ENCODE results near the gene FCSK. TPM values are rescaled to one million over a fixed set of nuclear protein-coding genes. Genes with fewer than 3 reads are reported as not detected.

FCSK gene
- total and polyA plus RNA-seq, 7 donors: 4.9 to 11.0 (median 8.0) TPM

GRCh38 chr16:70432356-70432722, 22.1 kb upstream of the FCSK start:
- intact Hi-C loops (cut with DNase I): loop anchor here in 1 of 2 donors (5.0 kb wide), 2 partner anchors 35 to 40 kb away; no protein-coding TSS in a partner anchor
- Histone ChIP-seq H3K27me3 (ENCODE audit: insufficient read depth in 3 of 3, low read length in 2 of 3) (no peaks in the 10 kb centered on the region), H3K4me1 (peaks cover 90% of the 10 kb centered on the region), H3K4me3 (no peak overlapping the region), H3K27ac (peak overlapping the region; percentile 63), H3K9me3 (no peaks in the 10 kb centered on the region), H3K36me3 (ENCODE audit: insufficient read depth in 1 of 2, low read depth in 1 of 2) (no peaks in the 10 kb centered on the region)
- TF ChIP-seq, protein P1, sequence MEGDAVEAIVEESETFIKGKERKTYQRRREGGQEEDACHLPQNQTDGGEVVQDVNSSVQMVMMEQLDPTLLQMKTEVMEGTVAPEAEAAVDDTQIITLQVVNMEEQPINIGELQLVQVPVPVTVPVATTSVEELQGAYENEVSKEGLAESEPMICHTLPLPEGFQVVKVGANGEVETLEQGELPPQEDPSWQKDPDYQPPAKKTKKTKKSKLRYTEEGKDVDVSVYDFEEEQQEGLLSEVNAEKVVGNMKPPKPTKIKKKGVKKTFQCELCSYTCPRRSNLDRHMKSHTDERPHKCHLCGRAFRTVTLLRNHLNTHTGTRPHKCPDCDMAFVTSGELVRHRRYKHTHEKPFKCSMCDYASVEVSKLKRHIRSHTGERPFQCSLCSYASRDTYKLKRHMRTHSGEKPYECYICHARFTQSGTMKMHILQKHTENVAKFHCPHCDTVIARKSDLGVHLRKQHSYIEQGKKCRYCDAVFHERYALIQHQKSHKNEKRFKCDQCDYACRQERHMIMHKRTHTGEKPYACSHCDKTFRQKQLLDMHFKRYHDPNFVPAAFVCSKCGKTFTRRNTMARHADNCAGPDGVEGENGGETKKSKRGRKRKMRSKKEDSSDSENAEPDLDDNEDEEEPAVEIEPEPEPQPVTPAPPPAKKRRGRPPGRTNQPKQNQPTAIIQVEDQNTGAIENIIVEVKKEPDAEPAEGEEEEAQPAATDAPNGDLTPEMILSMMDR (IDR thresholded peaks at IDR 0.05): no peak
- ATAC-seq (no peak), DNase-seq (no peak)
- WGBS, 3 donors: 31 to 37% (median 35%) methylated on average over 3 of the region's 3 CpGs

DNA sequence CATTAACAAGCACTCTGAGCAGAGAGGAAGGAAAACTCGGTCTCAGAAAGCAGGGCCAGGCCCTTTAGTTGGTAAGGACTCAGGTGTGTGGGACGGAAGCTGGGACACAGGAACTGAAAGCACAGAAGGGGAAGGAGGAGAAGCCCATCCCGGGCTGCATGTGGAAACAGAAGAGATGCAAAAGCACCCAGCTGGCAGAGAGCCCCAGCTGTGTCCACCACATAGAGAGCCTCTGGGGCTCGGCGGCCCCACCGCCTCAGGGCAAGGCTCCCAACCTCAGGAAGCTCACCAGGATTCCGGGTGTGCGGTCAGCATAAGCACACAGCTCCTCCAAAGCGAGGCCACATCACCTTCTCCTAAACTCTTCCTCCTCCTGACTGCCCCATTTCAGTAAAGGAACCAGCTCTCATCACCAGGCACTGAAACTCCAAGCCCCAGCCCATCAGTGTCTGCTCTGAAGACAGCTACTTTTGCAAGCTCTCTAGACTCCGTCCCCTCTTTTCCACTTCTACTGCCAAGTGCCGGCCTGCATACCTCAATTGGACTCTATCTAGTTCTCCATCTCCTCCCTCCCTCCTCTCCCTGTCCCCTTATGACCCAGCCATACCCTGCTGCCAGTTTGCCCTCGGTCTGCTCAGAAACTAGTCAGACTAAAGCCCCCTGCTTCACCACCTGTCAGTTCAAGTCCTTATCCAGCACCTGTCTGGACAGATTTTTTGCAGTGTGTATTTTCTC, 21.5 kb upstream of the FCSK start:
- H3K4me1 ChIP-seq: peaks cover 89% of the 10 kb centered on the region
- DNase-seq: no peak
- H3K9me3 ChIP-seq: no peaks in the 10 kb centered on the region
- no peak for ATAC-seq
- WGBS, 3 donors: 28 to 31% (median 30%) methylated on average over 12 of the region's 12 CpGs
- H3K4me3 ChIP-seq: peak overlapping the region; percentile 2
- intact Hi-C loops (cut with DNase I): loop anchor here in 1 of 2 donors (5.0 kb wide), 2 partner anchors 34 to 41 kb away; no protein-coding TSS in a partner anchor
- TF ChIP-seq, protein P1 (IDR thresholded peaks at IDR 0.05): no peak
- no peaks in the 10 kb centered on the region for H3K36me3 ChIP-seq (ENCODE audit: insufficient read depth in 1 of 2, low read depth in 1 of 2)
- H3K27ac ChIP-seq: peak overlapping the region; percentile 63
- no peaks in the 10 kb centered on the region for H3K27me3 ChIP-seq (ENCODE audit: insufficient read depth in 3 of 3, low read length in 2 of 3)

GRCh38 chr16:70433458-70434103, 20.8 kb upstream of the FCSK start:
- Histone ChIP-seq H3K4me1 (peaks cover 87% of the 10 kb centered on the region), H3K27me3 (ENCODE audit: insufficient read depth in 3 of 3, low read length in 2 of 3) (no peaks in the 10 kb centered on the region), H3K4me3 (peak overlapping the region; percentile 2), H3K36me3 (ENCODE audit: insufficient read depth in 1 of 2, low read depth in 1 of 2) (no peaks in the 10 kb centered on the region), H3K27ac (peak overlapping the region; percentile 63), H3K9me3 (no peaks in the 10 kb centered on the region)
- DNase-seq (peak; percentile 61 to 66), ATAC-seq (peak in 3 of 4 donors; percentile 32 to 46 (median 44))
- intact Hi-C loops (cut with DNase I): loop anchor here in 1 of 2 donors (5.0 kb wide), 2 partner anchors 34 to 41 kb away; no protein-coding TSS in a partner anchor
- TF ChIP-seq, protein P1 (IDR thresholded peaks at IDR 0.05): no peak
- 21 to 29% (median 28%) methylated on average over 5 of the region's 5 CpGs for WGBS, 3 donors

DNA sequence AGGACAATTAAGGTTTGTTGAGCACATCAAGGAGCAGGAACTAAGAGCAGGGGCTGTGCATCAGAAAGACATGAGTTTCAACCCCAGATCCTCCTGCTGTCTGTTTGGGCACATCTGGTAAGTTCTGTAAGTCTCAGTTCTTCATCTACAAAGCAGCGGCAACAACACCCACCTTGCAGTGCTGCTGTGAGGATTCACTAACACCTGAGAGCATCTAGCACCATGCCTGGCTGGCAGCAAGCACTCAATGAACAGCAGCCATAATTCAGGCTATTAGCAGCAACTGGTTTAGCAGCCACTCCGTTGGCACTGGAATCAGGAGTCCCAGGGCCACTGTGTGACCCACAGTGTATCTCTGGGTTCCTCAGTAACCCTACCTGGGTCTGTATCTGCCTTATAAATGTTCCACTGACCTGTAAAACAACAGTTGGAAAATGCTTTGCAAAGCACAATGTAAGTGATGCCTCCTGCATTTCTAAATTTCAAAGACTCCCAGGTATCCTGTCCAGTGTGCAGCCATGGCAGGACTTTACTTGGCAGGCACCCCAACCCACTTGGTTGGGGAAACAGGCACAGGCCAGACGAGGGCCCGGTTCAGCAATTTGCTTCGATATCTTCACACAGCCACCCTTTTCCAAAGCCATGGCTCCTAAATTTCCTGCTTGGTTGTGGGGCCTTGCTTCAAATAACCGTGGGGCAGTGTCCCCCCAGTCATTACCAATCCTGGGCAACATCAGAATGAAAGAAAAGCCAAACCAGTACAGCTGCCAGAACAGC, 19.7 kb upstream of the FCSK start:
- no peak overlapping the region for H3K4me3 ChIP-seq
- DNase-seq (no peak), ATAC-seq (no peak)
- no peaks in the 10 kb centered on the region for H3K36me3 ChIP-seq (ENCODE audit: insufficient read depth in 1 of 2, low read depth in 1 of 2)
- H3K4me1 ChIP-seq: peaks cover 79% of the 10 kb centered on the region
- no peaks in the 10 kb centered on the region for H3K27me3 ChIP-seq (ENCODE audit: insufficient read depth in 3 of 3, low read length in 2 of 3)
- peak overlapping the region; percentile 63 for H3K27ac ChIP-seq
- WGBS, 3 donors: 44 to 58% (median 49%) methylated on average over 6 of the region's 6 CpGs
- intact Hi-C loops (cut with DNase I): loop anchor here in 1 of 2 donors (5.0 kb wide), 3 partner anchors 33 to 52 kb away; no protein-coding TSS in a partner anchor
- no peaks in the 10 kb centered on the region for H3K9me3 ChIP-seq
- TF ChIP-seq, protein P1 (IDR thresholded peaks at IDR 0.05): no peak
